HepG2 (cell line): ENCODE data around the gene SLC35F3. TPM values are rescaled to one million over a fixed set of nuclear protein-coding genes. Genes with fewer than 3 reads are reported as not detected.

ENCODE experiments used
- ARID3A ChIP-seq: IDR thresholded peaks from 2 replicates; pipeline ENCODE4 v1.6.1; 2012; ENCODE audit warnings: low read depth, low read length, improper control_type of control experiment
- EP300 ChIP-seq, 3 experiments: sonication (generic) in 1 of 3; formaldehyde crosslinking in 1 of 3; IDR thresholded peaks; 2 replicates each; pipeline versions ENCODE4 v1.5.1 to v1.6.1; 2011 to 2020; ENCODE audit warnings: low read depth in 2 of 3, low read length in 2 of 3, borderline replicate concordance in 1 of 3, improper control_type of control experiment in 1 of 3, mild to moderate bottlenecking in 1 of 3, missing genetic modification reagents in 1 of 3, moderate library complexity in 1 of 3
- NR2C2 ChIP-seq: sonication (generic); formaldehyde crosslinking; IDR thresholded peaks from 2 replicates; pipeline ENCODE4 v1.4.0; 2020; ENCODE audit warnings: missing genetic modification reagents, mild to moderate bottlenecking, moderate library complexity, borderline replicate concordance
- RAD51 ChIP-seq: fragments of 450-650 bp; IDR thresholded peaks from 2 replicates; pipeline ENCODE4 v1.6.1; 2016; ENCODE audit warnings: borderline replicate concordance
- SRSF4 ChIP-seq: fragments of 200-400 bp; formaldehyde crosslinking; IDR thresholded peaks from one replicate; pipeline ENCODE4 v1.6.1; 2018; ENCODE audit warnings: mild to moderate bottlenecking, low read depth, low read length, moderate library complexity; ENCODE audit not compliant: poor library complexity, severe bottlenecking
- TBX3 ChIP-seq: fragments of 450-650 bp; IDR thresholded peaks from 2 replicates; pipeline ENCODE4 v1.6.1; 2017; ENCODE audit warnings: antibody characterized with exemption, mild to moderate bottlenecking, inconsistent platforms, borderline replicate concordance
- ZBTB1 ChIP-seq: sonication (generic); formaldehyde crosslinking; IDR thresholded peaks from 2 replicates; pipeline ENCODE4 v1.4.0; 2020; ENCODE audit warnings: missing genetic modification reagents, borderline replicate concordance
- ZHX2 ChIP-seq, 2 experiments: sonication (generic) in 1 of 2; formaldehyde crosslinking in 1 of 2; IDR thresholded peaks; 2 replicates each; pipeline versions ENCODE4 v1.6.1 to v1.9.0; 2014 to 2022; ENCODE audit warnings: antibody characterized with exemption in 1 of 2, borderline replicate concordance in 1 of 2, inconsistent platforms in 1 of 2, low read depth in 1 of 2, missing genetic modification reagents in 1 of 2
- ZNF20 ChIP-seq: sonication (generic); formaldehyde crosslinking; IDR thresholded peaks from 2 replicates; pipeline ENCODE4 v1.4.0; 2020; ENCODE audit warnings: mild to moderate bottlenecking, moderate library complexity, missing genetic modification reagents
- polyA plus RNA-seq, 8 experiments: library from polyadenylated mRNA; depleted of rRNA in 3 of 8; stranded (reverse) in 7 of 8; unstranded in 1 of 8; fragments of >200 nt; fragmentation: Illumina TruSeq in 4 of 8; extraction: Trizol in 4 of 8; gene quantifications; 2 replicates each; pipeline versions ENCODE4 v1.2.1 to v1.2.3, GENCODE V29; 2011 to 2016; ENCODE audit warnings: low read depth in 4 of 8, missing spikeins in 1 of 8, mixed read lengths in 1 of 8; ENCODE audit not compliant: insufficient read depth in 1 of 8
- total RNA-seq, 5 experiments: library from RNA; depleted of rRNA; stranded (reverse); fragments of >200 nt; fragmentation: Illumina TruSeq; extraction: Trizol; gene quantifications; 2 replicates each; pipeline ENCODE4 v1.2.3, GENCODE V29; 2016; ENCODE audit warnings: low read depth in 1 of 5

SLC35F3 gene
- total and polyA plus RNA-seq, 2 of the 13 experiments (the other 11 are each of a cell fraction or from before 2014, with no cell fraction given), result not detected

GRCh38 chr1:233940908-233941307, 36.4 kb downstream of the SLC35F3 start (continued):
- TF ChIP-seq ZHX2 (IDR thresholded peaks at IDR 0.05; ENCODE audit: low read depth) (no peak), ZHX2 (CRISPR knock-in tag; IDR thresholded peaks at IDR 0.05; ENCODE audit: borderline replicate concordance) (no peak), RAD51 (no peak), ARID3A (no peak), ZBTB1 (CRISPR knock-in tag) (no peak), EP300 (IDR thresholded peaks at IDR 0.05; ENCODE audit: low read depth in 2 of 2, low read length in 2 of 2) (no peak), EP300 (CRISPR knock-in tag; IDR thresholded peaks at IDR 0.05; ENCODE audit: borderline replicate concordance) (no peak), NR2C2 (CRISPR knock-in tag) (no peak), TBX3 (no peak), ZNF20 (CRISPR knock-in tag) (no peak), SRSF4 (no peak)
